Urinary bladder (tissue), 4 donors: ENCODE results near the gene OR5P2. TPM values are rescaled to one million over a fixed set of nuclear protein-coding genes. Genes with fewer than 3 reads are reported as not detected.
"Not testable (repeated sequence)": the region's sequence is repeated elsewhere in the genome, so short reads cannot be mapped to it uniquely, and the experiment has no call there.

Source experiments
- DNase-seq: peaks from one replicate; pipeline ENCODE4 v3.0.0-alpha.2; 2015; ENCODE audit errors: extremely low spot score
- H3K27ac ChIP-seq: one replicate; pipeline ENCODE4 v1.5.1; 2013; ENCODE audit warnings: low read depth, mild to moderate bottlenecking, moderate library complexity
- H3K36me3 ChIP-seq: one replicate; pipeline ENCODE4 v1.6.1; 2013; ENCODE audit warnings: mild to moderate bottlenecking, moderate library complexity; ENCODE audit not compliant: insufficient read depth
- H3K4me1 ChIP-seq: one replicate; pipeline ENCODE4 v1.6.1; 2013; ENCODE audit warnings: mild to moderate bottlenecking, moderate library complexity; ENCODE audit not compliant: insufficient read depth
- H3K4me3 ChIP-seq: one replicate; pipeline ENCODE4 v1.5.1; 2013; ENCODE audit warnings: low read depth, low read length
- WGBS: extraction: QIAGEN DNeasy Blood & Tissue Kit; methylation state at CpG from one replicate; pipeline ENCODE4 v1.1.7; 2013; 5-methylcytosine and 5-hydroxymethylcytosine counted together
- polyA plus RNA-seq: library from polyadenylated mRNA; stranded (reverse); fragments of 200-250 nt; gene quantifications from one replicate; pipeline ENCODE4 v1.2.3, GENCODE V29; 2013
- total RNA-seq: library from RNA; depleted of rRNA; stranded (reverse); fragments of >200 nt; gene quantifications from one replicate; pipeline ENCODE4 v1.2.3, GENCODE V29; 2014
- donor health status: healthy with polysubstance abuse.
- donor health status: healthy.

OR5P2 gene, protein sequence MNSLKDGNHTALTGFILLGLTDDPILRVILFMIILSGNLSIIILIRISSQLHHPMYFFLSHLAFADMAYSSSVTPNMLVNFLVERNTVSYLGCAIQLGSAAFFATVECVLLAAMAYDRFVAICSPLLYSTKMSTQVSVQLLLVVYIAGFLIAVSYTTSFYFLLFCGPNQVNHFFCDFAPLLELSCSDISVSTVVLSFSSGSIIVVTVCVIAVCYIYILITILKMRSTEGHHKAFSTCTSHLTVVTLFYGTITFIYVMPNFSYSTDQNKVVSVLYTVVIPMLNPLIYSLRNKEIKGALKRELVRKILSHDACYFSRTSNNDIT
- total RNA-seq, result 7.9 TPM
- not detected for polyA plus RNA-seq

DNA sequence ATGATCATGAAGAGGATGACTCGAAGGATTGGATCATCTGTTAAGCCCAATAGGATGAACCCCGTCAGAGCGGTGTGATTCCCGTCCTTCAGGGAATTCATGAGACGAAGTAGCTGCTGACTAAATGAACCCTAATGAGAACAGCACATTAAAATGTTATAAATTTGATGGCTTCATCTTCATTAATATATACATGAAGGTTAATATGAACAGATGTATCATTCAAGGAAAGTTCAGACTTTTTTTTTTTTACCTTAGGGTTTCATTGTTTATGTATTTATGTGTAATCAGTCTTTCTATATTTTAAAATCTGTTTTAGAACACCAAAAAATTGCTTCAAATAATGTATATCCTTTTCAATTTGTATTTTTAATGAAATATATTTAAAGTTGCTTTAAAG, at the start of gene OR5P2:
TSS of gene OR5P2 (minus strand) at position 101 of the 400 bp plus-strand sequence. CDS start at position 101, 0 bp downstream.
- Histone ChIP-seq H3K27ac (no peak within 1 kb of the TSS), H3K36me3 (no peaks in the 10 kb centered on the region), H3K4me3 (no peak within 1 kb of the TSS), H3K4me1 (no peaks in the 10 kb centered on the region)
- no peak for DNase-seq
- 88% methylated on average over 5 of the region's 5 CpGs for WGBS

DNA sequence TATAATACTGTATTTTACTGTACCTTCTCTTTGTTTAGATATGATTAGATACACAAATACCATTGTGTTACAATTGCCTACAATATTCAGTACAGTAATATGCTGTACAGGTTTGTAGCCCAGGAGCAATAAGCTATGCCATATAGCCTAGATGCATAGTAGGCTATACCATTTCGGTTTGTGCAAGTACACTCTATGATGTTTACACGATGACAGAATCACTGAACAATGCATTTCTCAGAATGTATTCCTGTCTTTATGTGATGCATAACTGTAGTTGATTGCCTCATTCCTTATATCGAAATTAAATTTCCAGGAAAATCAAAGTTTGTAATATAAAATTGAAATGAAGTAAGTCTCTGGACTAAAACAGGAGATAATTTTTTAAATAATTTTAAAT, 49.3 kb upstream of the OR5P2 start:
- 82% methylated on average over 3 of the region's 3 CpGs for WGBS
- DNase-seq, result no peak
- Histone ChIP-seq H3K36me3 (no peaks in the 10 kb centered on the region), H3K4me3 (no peak overlapping the region), H3K4me1 (no peaks in the 10 kb centered on the region), H3K27ac (no peak overlapping the region)

DNA sequence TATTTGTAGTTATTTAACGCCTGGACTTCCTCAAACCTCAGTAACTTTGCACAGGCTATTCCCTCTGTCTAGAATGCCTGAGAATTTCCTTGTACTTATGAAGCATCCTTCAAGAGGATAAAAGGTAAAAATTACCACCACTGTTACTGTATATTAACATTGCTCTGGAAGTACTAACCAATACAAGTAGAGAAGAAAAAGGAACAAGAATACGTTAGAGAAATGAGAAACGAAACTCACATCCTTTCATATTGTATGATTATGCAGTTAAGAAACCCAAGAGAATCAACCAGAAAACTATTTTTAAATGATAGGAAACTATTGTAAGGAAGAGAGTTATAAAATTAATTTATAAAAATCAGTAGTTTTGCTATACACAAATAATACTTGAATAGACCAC, 48.2 kb upstream of the OR5P2 start:
- H3K27ac ChIP-seq, result no peak overlapping the region
- WGBS, result 43% methylated on average over 3 of the region's 3 CpGs
- H3K4me1 ChIP-seq, result no peaks in the 10 kb centered on the region
- no peak for DNase-seq
- no peaks in the 10 kb centered on the region for H3K36me3 ChIP-seq
- no peak overlapping the region for H3K4me3 ChIP-seq

DNA sequence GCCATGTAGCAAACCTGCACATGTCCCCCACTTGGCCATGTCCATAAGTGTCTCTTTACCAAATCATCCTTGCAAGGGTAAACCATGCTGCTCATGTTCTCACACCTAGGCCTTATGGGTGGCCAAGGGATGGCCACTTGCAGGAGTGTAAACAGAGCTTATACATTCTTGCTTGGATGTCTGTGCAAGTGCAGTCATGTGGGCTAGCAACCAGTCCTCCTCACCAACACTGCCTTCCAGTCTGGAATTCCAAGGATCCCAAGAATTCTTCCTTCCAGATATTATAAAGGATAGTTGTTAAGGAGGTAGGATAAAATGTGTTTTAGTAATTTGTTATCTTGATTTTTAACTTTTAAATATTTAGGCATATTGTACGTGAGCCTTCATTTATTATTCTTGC, 47.8 kb upstream of the OR5P2 start:
- DNase-seq, result no peak
- Histone ChIP-seq H3K4me3 (no peak overlapping the region), H3K36me3 (no peaks in the 10 kb centered on the region), H3K27ac (no peak overlapping the region), H3K4me1 (no peaks in the 10 kb centered on the region)
- 0% methylated on average over 1 of the region's 1 CpG for WGBS

DNA sequence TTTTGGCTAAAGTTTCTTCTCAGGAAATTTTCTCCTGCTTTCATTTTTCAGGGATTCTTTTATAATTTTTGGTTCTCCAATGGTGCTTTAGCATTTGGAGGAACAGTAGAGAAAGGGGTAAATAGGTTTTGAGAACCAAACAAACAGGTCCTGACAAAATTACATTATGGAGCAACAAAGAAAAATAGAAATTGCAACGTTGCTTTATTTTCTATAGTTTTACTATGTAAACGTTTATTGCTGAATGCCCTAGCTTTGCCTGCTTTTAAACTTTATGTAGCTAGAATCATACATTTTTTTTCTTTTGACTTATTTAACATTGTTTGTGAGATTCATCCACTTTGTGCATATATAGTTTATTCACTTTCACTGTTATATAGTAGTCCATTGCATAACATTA, 43.8 kb upstream of the OR5P2 start:
- Histone ChIP-seq H3K27ac (no peak overlapping the region), H3K4me3 (no peak overlapping the region), H3K36me3 (no peaks in the 10 kb centered on the region), H3K4me1 (no peaks in the 10 kb centered on the region)
- DNase-seq, result no peak
- 78% methylated on average over 2 of the region's 2 CpGs for WGBS

DNA sequence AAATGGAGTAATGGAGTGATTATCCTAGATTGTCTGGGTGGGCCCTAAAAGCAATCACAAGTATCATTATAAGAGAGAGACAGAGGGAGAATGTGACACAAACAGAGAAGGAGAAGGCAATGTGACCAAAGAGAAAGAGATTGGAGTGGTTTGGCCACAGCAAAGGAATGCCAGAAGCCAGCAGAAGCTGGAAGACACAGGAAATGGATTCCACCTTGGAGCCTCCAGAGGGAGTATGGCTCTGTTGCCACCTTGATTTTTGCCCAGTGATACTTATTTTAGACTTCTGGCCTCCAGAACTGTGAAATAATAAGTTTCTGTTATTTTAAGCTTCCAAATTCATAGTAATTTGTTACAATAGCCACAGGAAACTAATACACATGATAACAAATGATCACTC, 36.8 kb upstream of the OR5P2 start:
- H3K36me3 ChIP-seq, result no peaks in the 10 kb centered on the region
- no peak overlapping the region for H3K4me3 ChIP-seq
- H3K27ac ChIP-seq, result no peak overlapping the region
- no peak for DNase-seq
- no peaks in the 10 kb centered on the region for H3K4me1 ChIP-seq

DNA sequence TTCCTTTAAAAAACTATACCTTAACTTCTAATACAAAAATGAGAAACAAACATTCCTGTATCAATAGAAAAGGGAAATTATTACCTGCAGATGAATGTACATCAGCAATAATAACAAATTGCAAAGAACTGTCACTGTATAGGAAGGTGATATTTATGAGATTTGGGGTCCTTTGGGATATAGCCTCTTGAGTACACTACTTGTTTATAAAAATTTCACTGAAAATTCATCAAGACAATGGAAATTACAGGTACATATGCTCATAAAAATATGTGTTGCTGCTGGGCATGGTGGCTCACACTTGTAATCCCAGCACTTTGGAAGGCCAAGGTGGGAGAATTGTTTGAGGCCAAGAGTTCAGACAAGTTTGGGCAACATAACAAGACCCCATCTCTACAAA, 34.0 kb upstream of the OR5P2 start, which contains the start of gene OR5P3:
TSS of gene OR5P3 (minus strand) at position 101 of the 400 bp plus-strand sequence.
- DNase-seq, result no peak
- Histone ChIP-seq H3K4me3 (no peak within 1 kb of the TSS), H3K36me3 (no peaks in the 10 kb centered on the region), H3K27ac (no peak within 1 kb of the TSS), H3K4me1 (no peaks in the 10 kb centered on the region)

DNA sequence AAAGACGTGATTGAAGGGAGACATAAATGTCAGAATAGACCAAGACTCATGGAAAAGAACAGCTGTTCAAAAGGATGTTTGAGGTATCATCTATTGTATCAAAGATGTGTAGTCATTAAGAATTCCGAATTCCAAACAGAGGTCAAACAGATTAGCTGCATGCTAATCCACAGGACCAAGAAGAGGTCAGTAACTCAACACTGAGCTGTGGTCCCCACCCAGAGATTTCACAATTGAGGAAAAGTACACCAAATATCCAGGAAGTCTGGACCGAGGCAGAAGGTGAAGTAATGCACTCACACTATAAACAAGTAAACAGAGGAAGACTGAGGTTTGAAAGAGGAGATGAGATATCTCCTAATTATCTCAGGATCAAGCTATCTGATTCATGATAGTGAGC, 29.6 kb upstream of the OR5P2 start:
- no peak for DNase-seq
- Histone ChIP-seq H3K4me1 (no peaks in the 10 kb centered on the region), H3K4me3 (no peak overlapping the region), H3K36me3 (no peaks in the 10 kb centered on the region), H3K27ac (no peak overlapping the region)
- WGBS, result 61% methylated on average over 3 of the region's 3 CpGs

DNA sequence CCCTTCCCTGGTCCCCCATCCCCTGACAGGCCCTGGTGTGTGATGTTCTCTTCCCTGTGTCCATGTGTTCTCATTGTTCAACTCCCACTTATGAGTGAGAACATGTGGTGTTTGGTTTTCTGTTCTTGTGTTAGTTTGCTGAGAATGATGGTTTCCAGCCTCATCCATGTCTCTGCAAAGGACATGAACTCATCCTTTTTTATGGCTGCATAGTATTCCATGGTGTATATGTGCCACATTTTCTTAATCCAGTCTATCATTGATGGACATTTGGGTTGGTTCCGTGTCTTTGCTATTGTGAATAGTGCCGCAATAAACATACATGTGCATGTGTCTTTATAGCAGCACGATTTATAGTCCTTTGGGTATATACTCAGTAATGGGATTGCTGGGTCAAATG, 23.7 kb upstream of the OR5P2 start:
- H3K27ac ChIP-seq, DNase-seq, H3K4me1 ChIP-seq, H3K36me3 ChIP-seq, H3K4me3 ChIP-seq: not testable (repeated sequence)
- WGBS, result 95% methylated on average over 3 of the region's 3 CpGs

DNA sequence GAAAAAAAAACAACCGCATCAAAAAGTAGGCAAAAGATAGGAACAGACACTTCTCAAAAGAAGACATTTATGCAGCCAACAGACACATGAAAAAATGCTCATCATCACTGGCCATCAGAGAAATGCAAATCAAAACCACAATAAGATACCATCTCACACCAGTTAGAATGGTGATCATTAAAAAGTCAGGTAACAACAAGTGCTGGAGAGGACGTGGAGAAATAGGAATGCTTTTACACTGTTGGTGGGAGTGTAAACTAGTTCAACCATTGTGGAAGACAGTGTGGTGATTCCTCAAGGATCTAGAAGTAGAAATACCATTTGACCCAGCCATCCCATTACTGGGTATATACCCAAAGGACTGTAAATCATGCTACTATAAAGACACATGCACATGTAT, 18.2 kb upstream of the OR5P2 start:
- H3K4me1 ChIP-seq, H3K36me3 ChIP-seq, DNase-seq, H3K4me3 ChIP-seq, H3K27ac ChIP-seq: not testable (repeated sequence)
- WGBS, result 92% methylated on average over 2 of the region's 2 CpGs

DNA sequence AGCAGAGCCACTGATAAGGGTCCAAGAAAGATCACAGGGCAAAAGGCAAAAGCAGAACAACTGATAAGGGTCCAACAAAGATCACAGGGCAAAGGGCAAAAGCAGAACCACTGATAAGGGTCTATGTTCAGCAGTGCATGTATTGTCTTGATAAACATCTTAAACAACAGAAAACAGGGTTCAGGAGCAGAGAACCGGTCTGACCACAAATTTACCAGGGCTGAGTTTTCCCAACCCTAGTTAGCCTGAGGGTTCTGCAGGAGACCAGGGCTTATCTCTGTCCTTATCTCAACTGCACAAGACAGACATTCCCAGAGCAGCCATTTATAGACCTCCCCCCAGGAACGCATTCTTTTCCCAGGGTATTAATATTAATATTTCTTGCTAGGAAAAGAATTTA, 13.6 kb upstream of the OR5P2 start:
- WGBS, result 82% methylated on average over 2 of the region's 2 CpGs
- H3K4me3 ChIP-seq, result not testable (repeated sequence)

DNA sequence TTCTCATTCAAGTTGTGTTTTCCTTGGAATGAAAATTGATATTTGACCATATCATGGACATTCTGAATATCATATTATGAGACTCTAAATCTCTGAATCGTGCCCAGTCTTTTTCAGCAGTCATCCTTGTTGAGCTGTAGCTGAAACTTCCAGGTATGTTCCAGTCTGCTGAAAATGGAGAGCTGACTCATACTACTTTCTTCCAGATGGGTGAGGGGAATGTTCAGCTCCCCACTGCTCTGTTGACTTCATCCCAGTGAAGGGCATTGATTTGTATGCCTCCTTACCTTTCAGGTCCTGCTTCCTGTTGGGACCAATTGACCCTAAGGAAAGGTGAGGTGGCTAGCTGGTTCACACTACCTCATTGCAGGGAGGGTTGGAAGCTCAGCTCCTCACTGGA, 3.5 kb downstream of the OR5P2 start:
- Histone ChIP-seq H3K4me3 (no peak overlapping the region), H3K4me1 (no peaks in the 10 kb centered on the region), H3K27ac (no peak overlapping the region), H3K36me3 (no peaks in the 10 kb centered on the region)
- WGBS, result 41% methylated on average over 1 of the region's 1 CpG
- DNase-seq, result no peak

More for the DNA sequence above, 13.6 kb upstream of the OR5P2 start:
- not testable (repeated sequence) for DNase-seq, H3K36me3 ChIP-seq, H3K4me1 ChIP-seq, H3K27ac ChIP-seq

DNA sequence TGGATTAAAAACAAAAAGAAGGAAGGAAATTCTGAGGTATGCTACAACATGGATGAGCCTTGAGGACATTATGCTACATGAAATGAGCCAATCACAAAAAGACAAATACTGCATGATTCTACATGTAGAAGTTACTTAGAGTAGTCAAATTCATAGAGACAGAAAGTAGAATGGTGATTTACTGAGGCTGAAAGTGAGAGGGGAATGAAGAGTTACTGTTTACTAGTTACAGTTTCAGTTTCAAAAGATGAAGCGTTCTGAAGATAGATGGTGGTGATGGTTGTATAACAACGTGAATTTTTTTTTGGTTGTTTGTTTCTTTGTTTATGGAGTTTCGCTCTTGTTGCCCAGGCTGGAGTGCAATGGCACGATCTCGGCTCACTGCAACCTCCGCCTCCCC, 9.5 kb downstream of the OR5P2 start:
- DNase-seq, result no peak
- Histone ChIP-seq H3K27ac (no peak overlapping the region), H3K4me1 (no peaks in the 10 kb centered on the region), H3K4me3 (no peak overlapping the region), H3K36me3 (no peaks in the 10 kb centered on the region)
- WGBS, result 70% methylated on average over 6 of the region's 6 CpGs

DNA sequence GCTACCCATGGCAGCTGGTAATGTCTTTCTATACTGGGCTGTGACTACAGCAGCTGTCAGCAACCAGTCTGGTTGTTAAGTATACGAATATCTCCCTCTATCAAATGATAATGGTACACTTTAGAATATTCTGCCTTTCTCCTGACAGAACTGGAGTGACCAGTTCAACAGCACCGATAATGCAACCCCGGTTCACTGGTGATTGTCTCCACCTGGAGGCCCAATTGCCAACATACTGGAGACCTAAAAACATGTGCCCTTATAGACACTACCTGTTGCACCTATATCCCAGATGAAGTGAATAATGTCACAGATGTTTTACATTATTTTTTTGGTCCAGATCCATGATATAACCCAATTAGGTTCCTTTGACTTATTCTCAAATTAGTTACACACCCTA, 21.1 kb downstream of the OR5P2 start:
- no peak for DNase-seq
- Histone ChIP-seq H3K36me3 (no peaks in the 10 kb centered on the region), H3K4me3 (no peak overlapping the region), H3K27ac (no peak overlapping the region), H3K4me1 (no peaks in the 10 kb centered on the region)
- 65% methylated on average over 3 of the region's 3 CpGs for WGBS

DNA sequence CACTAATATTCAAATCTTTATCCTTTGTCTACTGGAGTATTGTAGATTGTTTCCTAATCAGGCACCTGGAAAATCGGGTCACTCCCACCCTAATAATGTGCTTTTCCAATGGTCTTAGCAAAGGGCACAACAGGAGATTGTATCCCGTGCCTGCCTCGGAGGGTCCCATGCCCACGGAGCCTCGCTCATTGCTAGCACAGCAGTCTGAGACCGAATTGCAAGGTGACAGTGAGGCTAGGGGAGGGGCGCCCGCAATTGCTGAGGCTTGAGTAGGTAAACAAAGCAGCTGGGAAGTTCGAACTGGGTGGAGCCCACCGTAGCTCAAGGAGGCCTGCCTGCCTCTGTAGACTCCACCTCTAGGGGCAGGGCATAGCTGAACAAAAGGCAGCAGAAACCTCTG, 32.4 kb downstream of the OR5P2 start:
- H3K36me3 ChIP-seq, H3K4me3 ChIP-seq, H3K4me1 ChIP-seq, H3K27ac ChIP-seq, DNase-seq: not testable (repeated sequence)
- 87% methylated on average over 10 of the region's 10 CpGs for WGBS
